Measurements from ENCODE around the gene GABBR1.
A peak's percentile ranks its signal among the peaks of the same experiment; 100 is the strongest.

The GABBR1 gene

GRCh38 chr6:29649701-29650673 lies 17.0 kb upstream of the GABBR1 start:
- H3K79me2 ChIP-seq = no peaks in the 10 kb centered on the region
- H2AFZ ChIP-seq = peak overlapping the region; percentile 97
- H3K27ac ChIP-seq = peak overlapping the region; percentile 92
- no peaks in the 10 kb centered on the region for H3K4me1 ChIP-seq
- no peak overlapping the region for H3K9ac ChIP-seq
- H3K4me3 ChIP-seq (ENCODE audit: low read depth, low read length) = peak overlapping the region; percentile 81
- TF ChIP-seq, protein P1, sequence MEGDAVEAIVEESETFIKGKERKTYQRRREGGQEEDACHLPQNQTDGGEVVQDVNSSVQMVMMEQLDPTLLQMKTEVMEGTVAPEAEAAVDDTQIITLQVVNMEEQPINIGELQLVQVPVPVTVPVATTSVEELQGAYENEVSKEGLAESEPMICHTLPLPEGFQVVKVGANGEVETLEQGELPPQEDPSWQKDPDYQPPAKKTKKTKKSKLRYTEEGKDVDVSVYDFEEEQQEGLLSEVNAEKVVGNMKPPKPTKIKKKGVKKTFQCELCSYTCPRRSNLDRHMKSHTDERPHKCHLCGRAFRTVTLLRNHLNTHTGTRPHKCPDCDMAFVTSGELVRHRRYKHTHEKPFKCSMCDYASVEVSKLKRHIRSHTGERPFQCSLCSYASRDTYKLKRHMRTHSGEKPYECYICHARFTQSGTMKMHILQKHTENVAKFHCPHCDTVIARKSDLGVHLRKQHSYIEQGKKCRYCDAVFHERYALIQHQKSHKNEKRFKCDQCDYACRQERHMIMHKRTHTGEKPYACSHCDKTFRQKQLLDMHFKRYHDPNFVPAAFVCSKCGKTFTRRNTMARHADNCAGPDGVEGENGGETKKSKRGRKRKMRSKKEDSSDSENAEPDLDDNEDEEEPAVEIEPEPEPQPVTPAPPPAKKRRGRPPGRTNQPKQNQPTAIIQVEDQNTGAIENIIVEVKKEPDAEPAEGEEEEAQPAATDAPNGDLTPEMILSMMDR (IDR thresholded peaks at IDR 0.05) = peak; percentile 97
- no peaks in the 10 kb centered on the region for H3K36me3 ChIP-seq (ENCODE audit: control insufficient read depth, insufficient read depth, low read length)
- H3K4me2 ChIP-seq (ENCODE audit: low read length) = peak overlapping the region; percentile 87
- no peaks in the 10 kb centered on the region for H3K9me3 ChIP-seq (ENCODE audit: control insufficient read depth, low read length)
- H3K27me3 ChIP-seq (ENCODE audit: control insufficient read depth, insufficient read depth, low read length) = no peaks in the 10 kb centered on the region

GRCh38 chr6:29647927-29648642 lies 15.1 kb upstream of the GABBR1 start:
- no peak overlapping the region for H3K4me2 ChIP-seq (ENCODE audit: low read length)
- H2AFZ ChIP-seq = peak overlapping the region; percentile 14
- no peak overlapping the region for H3K27ac ChIP-seq
- no peak overlapping the region for H3K9ac ChIP-seq
- TF ChIP-seq, protein P1 (IDR thresholded peaks at IDR 0.05) = peak; percentile 33
- no peak overlapping the region for H3K4me3 ChIP-seq (ENCODE audit: low read depth, low read length)
- H3K9me3 ChIP-seq (ENCODE audit: control insufficient read depth, low read length) = no peaks in the 10 kb centered on the region
- H3K36me3 ChIP-seq (ENCODE audit: control insufficient read depth, insufficient read depth, low read length) = no peaks in the 10 kb centered on the region
- H3K79me2 ChIP-seq = no peaks in the 10 kb centered on the region
- no peaks in the 10 kb centered on the region for H3K27me3 ChIP-seq (ENCODE audit: control insufficient read depth, insufficient read depth, low read length)
- no peaks in the 10 kb centered on the region for H3K4me1 ChIP-seq

DNA sequence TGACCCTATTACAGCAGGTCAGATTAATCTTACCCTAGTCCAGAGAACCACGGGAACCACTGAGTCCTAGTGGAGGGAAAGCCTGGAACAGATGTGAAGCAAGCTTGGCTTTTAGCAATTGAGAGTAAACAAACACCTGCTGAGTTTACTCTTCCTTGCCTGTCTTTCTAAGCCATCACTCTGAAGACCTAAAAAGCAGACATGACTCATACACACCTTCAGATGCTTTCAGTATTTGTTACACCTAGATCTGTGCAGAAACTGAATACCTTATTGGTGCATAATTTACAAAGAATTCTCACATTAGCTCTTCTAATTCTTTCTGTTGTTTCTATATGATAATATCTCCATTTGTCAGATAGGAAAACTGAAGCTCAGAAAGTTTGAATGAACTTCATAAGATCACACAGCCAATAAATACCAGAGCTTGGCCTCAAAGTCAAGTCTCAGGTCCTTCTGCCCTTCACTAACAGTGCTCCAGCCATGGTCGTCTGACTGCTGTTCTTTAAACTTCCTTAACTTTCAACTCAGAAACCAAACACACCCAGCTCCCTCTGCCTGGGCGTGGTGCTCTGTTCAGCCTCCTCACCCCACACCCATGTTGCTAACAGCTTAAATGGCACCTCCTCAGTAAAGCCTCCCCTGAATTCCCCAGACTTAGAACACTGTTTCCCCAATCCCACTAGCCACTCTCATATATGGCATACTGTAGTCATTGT lies 8.6 kb upstream of the GABBR1 start:
- H3K9ac ChIP-seq = no peak overlapping the region
- H3K36me3 ChIP-seq (ENCODE audit: control insufficient read depth, insufficient read depth, low read length) = no peaks in the 10 kb centered on the region
- H3K9me3 ChIP-seq (ENCODE audit: control insufficient read depth, low read length) = no peaks in the 10 kb centered on the region
- H3K27ac ChIP-seq = no peak overlapping the region
- H3K4me3 ChIP-seq (ENCODE audit: low read depth, low read length) = no peak overlapping the region
- peak overlapping the region; percentile 23 for H2AFZ ChIP-seq
- H3K4me2 ChIP-seq (ENCODE audit: low read length) = no peak overlapping the region
- TF ChIP-seq, protein P1 (IDR thresholded peaks at IDR 0.05) = no peak
- no peaks in the 10 kb centered on the region for H3K4me1 ChIP-seq
- H3K79me2 ChIP-seq = no peaks in the 10 kb centered on the region
- no peaks in the 10 kb centered on the region for H3K27me3 ChIP-seq (ENCODE audit: control insufficient read depth, insufficient read depth, low read length)

GRCh38 chr6:29637247-29637646 lies 4.3 kb upstream of the GABBR1 start:
- H3K36me3 ChIP-seq (ENCODE audit: control insufficient read depth, insufficient read depth, low read length) = no peaks in the 10 kb centered on the region
- H3K27ac ChIP-seq = no peak overlapping the region
- H3K9ac ChIP-seq = no peak overlapping the region
- no peak overlapping the region for H3K4me3 ChIP-seq (ENCODE audit: low read depth, low read length)
- TF ChIP-seq, protein P1 (IDR thresholded peaks at IDR 0.05) = no peak
- no peaks in the 10 kb centered on the region for H3K27me3 ChIP-seq (ENCODE audit: control insufficient read depth, insufficient read depth, low read length)
- no peak overlapping the region for H2AFZ ChIP-seq
- no peaks in the 10 kb centered on the region for H3K4me1 ChIP-seq
- H3K4me2 ChIP-seq (ENCODE audit: low read length) = no peak overlapping the region
- H3K9me3 ChIP-seq (ENCODE audit: control insufficient read depth, low read length) = no peaks in the 10 kb centered on the region
- H3K79me2 ChIP-seq = no peaks in the 10 kb centered on the region

All from parathyroid adenoma (tissue), 2 donors.